MV-4-11 (cell line): ENCODE measurements around the gene ACTN2.
"Not testable (repeated sequence)": the region's sequence is repeated elsewhere in the genome, so short reads cannot be mapped to it uniquely, and the experiment has no call there.

Experiments used
- DNase-seq: peaks from one replicate; lab custom pipeline; 2025; lab: John Stamatoyannopoulos, UW

ACTN2 gene

GRCh38 chr1:236685917-236686814 is at the start of gene ACTN2:
ACTN2 (plus strand) TSS chr1:236686499; CDS start chr1:236686674, 175 bp downstream.
- DNase-seq, result peak; percentile 17

GRCh38 chr1:236638945-236639344 is 47.4 kb upstream of the ACTN2 start:
- no peak for DNase-seq

GRCh38 chr1:236639686-236640085 is 46.6 kb upstream of the ACTN2 start:
- no peak for DNase-seq

- no peak for DNase-seq
Measured at GRCh38 chr1:236642763-236643162, 43.5 kb upstream of the ACTN2 start.

GRCh38 chr1:236645016-236645680 is 41.2 kb upstream of the ACTN2 start:
- DNase-seq, result no peak

- no peak for DNase-seq
Measured at GRCh38 chr1:236654511-236654910, 31.8 kb upstream of the ACTN2 start.

- no peak for DNase-seq
Measured at GRCh38 chr1:236654957-236655356, 31.3 kb upstream of the ACTN2 start.

GRCh38 chr1:236657398-236657797 is 28.9 kb upstream of the ACTN2 start:
- no peak for DNase-seq

- no peak for DNase-seq
Measured at GRCh38 chr1:236659792-236660587, 26.3 kb upstream of the ACTN2 start.

GRCh38 chr1:236663934-236664333 is 22.4 kb upstream of the ACTN2 start:
- DNase-seq, result no peak

- DNase-seq, result not testable (repeated sequence)
Measured at GRCh38 chr1:236668909-236669308, 17.4 kb upstream of the ACTN2 start.

GRCh38 chr1:236670060-236670459 is 16.2 kb upstream of the ACTN2 start:
- DNase-seq, result no peak

- DNase-seq, result no peak
Measured at GRCh38 chr1:236673289-236673919, 12.9 kb upstream of the ACTN2 start.

GRCh38 chr1:236677641-236678235 is 8.6 kb upstream of the ACTN2 start:
- peak; percentile 97 for DNase-seq

GRCh38 chr1:236681219-236681618 is 5.1 kb upstream of the ACTN2 start:
- DNase-seq, result no peak

- DNase-seq, result no peak
Measured at GRCh38 chr1:236685205-236685916, 938 bp upstream of the ACTN2 start.

GRCh38 chr1:236686815-236687160 is 489 bp downstream of the ACTN2 start:
- no peak for DNase-seq

GRCh38 chr1:236687273-236687672 is 974 bp downstream of the ACTN2 start:
- DNase-seq, result no peak

- DNase-seq, result no peak
Measured at GRCh38 chr1:236688705-236689104, 2.4 kb downstream of the ACTN2 start.

- DNase-seq, result no peak
Measured at GRCh38 chr1:236689713-236690569, 3.6 kb downstream of the ACTN2 start.
